Mesenchymal stem cell (in vitro differentiated cells and primary cell): ENCODE data around the gene RPUSD4.

Experiments
- DNase-seq: peaks from one replicate; pipeline ENCODE4 v3.0.0-alpha.2; 2013
- H2AFZ ChIP-seq: one replicate; pipeline ENCODE4 v1.6.1; 2013; ENCODE audit warnings: low read depth, mild to moderate bottlenecking, control low read depth, inconsistent platforms, low read length, moderate library complexity
- H2AK5ac ChIP-seq: 2 replicates; pipeline ENCODE4 v1.6.1; 2013; ENCODE audit warnings: low read length, moderate library complexity, mild to moderate bottlenecking, inconsistent platforms; ENCODE audit not compliant: severe bottlenecking
- H2BK120ac ChIP-seq: one replicate; pipeline ENCODE4 v1.6.1; 2013; ENCODE audit warnings: low read depth, mild to moderate bottlenecking, inconsistent platforms, low read length, moderate library complexity
- H2BK12ac ChIP-seq, 2 experiments: one replicate each; pipeline ENCODE4 v1.6.1; 2013; ENCODE audit warnings: inconsistent platforms in 2 of 2, low read length in 2 of 2, mild to moderate bottlenecking in 2 of 2, moderate library complexity in 2 of 2, control low read depth in 1 of 2
- H2BK15ac ChIP-seq: one replicate; pipeline ENCODE4 v1.6.1; 2013; ENCODE audit warnings: mild to moderate bottlenecking, low read depth, inconsistent platforms; ENCODE audit not compliant: poor library complexity, severe bottlenecking
- H2BK5ac ChIP-seq: 2 replicates; pipeline ENCODE4 v1.6.1; 2013; ENCODE audit warnings: low read depth, mild to moderate bottlenecking, low read length, control low read depth, inconsistent platforms; ENCODE audit not compliant: poor library complexity, severe bottlenecking
- H3K14ac ChIP-seq, 2 experiments: one replicate each; pipeline ENCODE4 v1.6.1; 2013; ENCODE audit warnings: inconsistent platforms in 2 of 2, low read length in 2 of 2, control low read depth in 1 of 2, mild to moderate bottlenecking in 1 of 2, moderate library complexity in 1 of 2
- H3K18ac ChIP-seq, 2 experiments: one replicate each; pipeline ENCODE4 v1.6.1; 2013; ENCODE audit warnings: inconsistent platforms in 2 of 2, low read length in 2 of 2, control low read depth in 1 of 2, low read depth in 1 of 2, mild to moderate bottlenecking in 1 of 2
- H3K23ac ChIP-seq, 2 experiments: one replicate each; pipeline ENCODE4 v1.6.1; 2013; ENCODE audit warnings: inconsistent platforms in 2 of 2, low read length in 2 of 2, mild to moderate bottlenecking in 2 of 2, moderate library complexity in 2 of 2, control low read depth in 1 of 2
- H3K27ac ChIP-seq: 2 replicates; pipeline ENCODE4 v1.5.1; 2013; ENCODE audit warnings: mild to moderate bottlenecking, moderate library complexity, low read length, control low read depth, inconsistent platforms; ENCODE audit not compliant: poor library complexity, severe bottlenecking
- H3K27me3 ChIP-seq, 2 experiments: 2 replicates each; pipeline versions ENCODE4 v1.6.1 to v1.7.0; 2013; ENCODE audit warnings: low read length in 2 of 2, mild to moderate bottlenecking in 2 of 2, moderate library complexity in 2 of 2, control low read depth in 1 of 2, inconsistent platforms in 1 of 2; ENCODE audit not compliant: control insufficient read depth in 1 of 2, insufficient read depth in 1 of 2
- H3K36me3 ChIP-seq, 2 experiments: 2 replicates each; pipeline versions ENCODE4 v1.6.1 to v1.7.0; 2013; ENCODE audit warnings: low read length in 2 of 2, control low read depth in 1 of 2, inconsistent platforms in 1 of 2, low read depth in 1 of 2, mild to moderate bottlenecking in 1 of 2; ENCODE audit not compliant: insufficient read depth in 2 of 2, control insufficient read depth in 1 of 2
- H3K4ac ChIP-seq, 2 experiments: one replicate each; pipeline ENCODE4 v1.6.1; 2013; ENCODE audit warnings: inconsistent platforms in 2 of 2, low read length in 2 of 2, mild to moderate bottlenecking in 2 of 2, moderate library complexity in 2 of 2, control low read depth in 1 of 2, low read depth in 1 of 2
- H3K4me1 ChIP-seq: 2 replicates; pipeline ENCODE4 v1.6.1; 2013; ENCODE audit warnings: low read depth, low read length, control low read depth; ENCODE audit not compliant: control insufficient read depth, insufficient read depth
- H3K4me2 ChIP-seq: 2 replicates; pipeline ENCODE4 v1.6.1; 2013; ENCODE audit warnings: low read length, mild to moderate bottlenecking, inconsistent platforms; ENCODE audit not compliant: poor library complexity, severe bottlenecking
- H3K4me3 ChIP-seq, 2 experiments: 2 replicates each; pipeline versions ENCODE4 v1.5.1 to v1.7.0; 2013; ENCODE audit warnings: low read length in 2 of 2, mild to moderate bottlenecking in 2 of 2, control low read depth in 1 of 2, low read depth in 1 of 2; ENCODE audit not compliant: insufficient read depth in 1 of 2
- H3K79me1 ChIP-seq: replicated peaks from 2 replicates; pipeline ENCODE4 v1.6.1; 2013; ENCODE audit warnings: mild to moderate bottlenecking, control low read depth, low read length, inconsistent platforms; ENCODE audit not compliant: poor library complexity, severe bottlenecking
- H3K9ac ChIP-seq: 2 replicates; pipeline ENCODE4 v1.7.0; 2013; ENCODE audit warnings: mild to moderate bottlenecking, low read length, moderate library complexity
- H3K9me3 ChIP-seq: 2 replicates; pipeline ENCODE4 v1.7.0; 2013; ENCODE audit warnings: mild to moderate bottlenecking, low read length; ENCODE audit not compliant: control insufficient read depth
- H4K8ac ChIP-seq: one replicate; pipeline ENCODE4 v1.6.1; 2013; ENCODE audit warnings: inconsistent platforms, mild to moderate bottlenecking, low read length, moderate library complexity
- H4K91ac ChIP-seq: one replicate; pipeline ENCODE4 v1.6.1; 2013; ENCODE audit warnings: mild to moderate bottlenecking, low read length, inconsistent platforms
- WGBS: methylation state at CpG from one replicate; pipeline ENCODE4 v1.1.7; 2013; ENCODE audit warnings: mixed read lengths; 5-methylcytosine and 5-hydroxymethylcytosine counted together

Gene RPUSD4

DNA sequence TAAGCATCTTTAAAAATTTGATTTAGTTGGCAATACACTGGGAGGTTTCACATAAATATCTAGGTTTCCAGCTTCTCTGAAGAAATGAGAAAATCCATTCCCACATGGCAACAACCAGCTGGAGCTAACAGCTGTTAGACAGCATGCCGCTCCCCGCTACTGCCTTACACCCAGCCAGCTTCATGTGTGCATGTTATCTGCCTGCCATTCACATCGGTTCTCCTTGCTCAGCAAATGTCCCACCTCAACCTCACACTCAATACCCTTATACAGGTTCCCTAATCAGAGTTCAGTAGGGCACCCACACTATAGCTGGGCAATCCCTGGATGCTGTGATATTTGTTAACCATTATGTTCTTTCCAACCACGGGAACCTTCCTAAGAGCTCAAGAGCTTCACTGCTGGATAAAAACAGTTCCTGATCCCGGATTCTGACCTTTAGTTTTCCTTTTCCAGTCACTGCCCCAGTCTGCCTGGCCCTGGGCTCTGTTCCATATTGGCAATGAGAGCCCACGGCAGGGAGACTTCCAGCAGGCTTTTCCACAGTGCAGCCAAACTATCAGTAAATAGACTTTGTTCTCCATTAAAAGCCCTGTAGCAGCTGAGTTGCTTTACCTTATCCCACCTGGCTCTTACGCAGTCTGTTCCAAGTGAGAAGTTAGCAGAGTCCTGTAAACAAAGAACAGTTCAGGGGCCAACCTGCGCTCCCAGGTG lies 8.6 kb downstream of the RPUSD4 start:
- no peak overlapping the region for H2BK120ac ChIP-seq
- no peak overlapping the region for H3K4me2 ChIP-seq
- no peak overlapping the region for H2BK5ac ChIP-seq
- H3K79me1 ChIP-seq, result peaks cover 33% of the 10 kb centered on the region
- H2BK15ac ChIP-seq, result no peak overlapping the region
- no peak overlapping the region for H3K4ac ChIP-seq
- no peak overlapping the region for H4K91ac ChIP-seq
- H3K9ac ChIP-seq, result no peak overlapping the region
- no peaks in the 10 kb centered on the region for H3K27me3 ChIP-seq
- H3K9me3 ChIP-seq, result no peaks in the 10 kb centered on the region
- no peak overlapping the region for H4K8ac ChIP-seq
- H3K27ac ChIP-seq, result no peak overlapping the region
- WGBS, result 87% methylated on average over 8 of the region's 8 CpGs
- no peak overlapping the region for H2AFZ ChIP-seq
- peaks cover 45 to 93% of the 10 kb centered on the region in 2 experiments for H3K36me3 ChIP-seq
- no peak overlapping the region for H3K14ac ChIP-seq
- H3K4me1 ChIP-seq, result peaks cover 9% of the 10 kb centered on the region
- DNase-seq, result no peak
- no peak overlapping the region for H3K23ac ChIP-seq
- H2AK5ac ChIP-seq, result no peak overlapping the region
- H2BK12ac ChIP-seq, result no peak overlapping the region
- no peak overlapping the region for H3K18ac ChIP-seq
- H3K4me3 ChIP-seq, result no peak overlapping the region

DNA sequence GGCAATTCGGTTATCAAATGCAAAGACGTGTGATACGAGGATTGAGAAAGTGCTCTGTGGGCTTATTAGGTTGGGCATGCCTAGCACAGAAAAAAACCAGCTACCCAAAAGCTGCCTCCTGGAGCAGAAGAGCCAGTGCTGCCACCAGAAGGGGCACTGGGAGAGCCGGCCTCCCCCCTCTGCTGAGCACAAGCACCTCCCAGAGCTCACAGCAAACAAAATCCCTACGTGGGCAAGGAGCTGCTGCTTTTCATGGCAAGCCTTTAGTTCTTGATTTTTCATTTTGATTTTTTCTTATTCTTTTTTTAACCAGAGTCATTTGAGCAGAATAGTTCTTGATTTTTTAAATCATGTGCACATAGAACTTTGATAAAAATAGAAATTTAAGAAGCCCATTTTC lies 12.8 kb downstream of the RPUSD4 start:
- no peak overlapping the region for H3K4me2 ChIP-seq
- H3K9ac ChIP-seq, result no peak overlapping the region
- no peak overlapping the region for H2BK15ac ChIP-seq
- no peak overlapping the region for H4K91ac ChIP-seq
- no peak for DNase-seq
- peaks cover 18% of the 10 kb centered on the region for H3K4me1 ChIP-seq
- no peak overlapping the region for H2BK5ac ChIP-seq
- no peak overlapping the region for H2BK12ac ChIP-seq
- peaks cover 5% of the 10 kb centered on the region for H3K9me3 ChIP-seq
- H3K14ac ChIP-seq, result no peak overlapping the region
- no peak overlapping the region for H4K8ac ChIP-seq
- peaks cover 29% of the 10 kb centered on the region for H3K79me1 ChIP-seq
- peak overlapping the region; percentile 87 for H2AK5ac ChIP-seq
- peaks cover 37 to 74% of the 10 kb centered on the region in 2 experiments for H3K36me3 ChIP-seq
- no peak overlapping the region for H2BK120ac ChIP-seq
- no peak overlapping the region for H3K4me3 ChIP-seq
- peak overlapping the region; percentile 95 for H3K27ac ChIP-seq
- H3K4ac ChIP-seq, result no peak overlapping the region
- H3K18ac ChIP-seq, result no peak overlapping the region
- 100% methylated on average over 3 of the region's 5 CpGs for WGBS
- H3K23ac ChIP-seq, result no peak overlapping the region
- no peaks in the 10 kb centered on the region for H3K27me3 ChIP-seq
- no peak overlapping the region for H2AFZ ChIP-seq

DNA sequence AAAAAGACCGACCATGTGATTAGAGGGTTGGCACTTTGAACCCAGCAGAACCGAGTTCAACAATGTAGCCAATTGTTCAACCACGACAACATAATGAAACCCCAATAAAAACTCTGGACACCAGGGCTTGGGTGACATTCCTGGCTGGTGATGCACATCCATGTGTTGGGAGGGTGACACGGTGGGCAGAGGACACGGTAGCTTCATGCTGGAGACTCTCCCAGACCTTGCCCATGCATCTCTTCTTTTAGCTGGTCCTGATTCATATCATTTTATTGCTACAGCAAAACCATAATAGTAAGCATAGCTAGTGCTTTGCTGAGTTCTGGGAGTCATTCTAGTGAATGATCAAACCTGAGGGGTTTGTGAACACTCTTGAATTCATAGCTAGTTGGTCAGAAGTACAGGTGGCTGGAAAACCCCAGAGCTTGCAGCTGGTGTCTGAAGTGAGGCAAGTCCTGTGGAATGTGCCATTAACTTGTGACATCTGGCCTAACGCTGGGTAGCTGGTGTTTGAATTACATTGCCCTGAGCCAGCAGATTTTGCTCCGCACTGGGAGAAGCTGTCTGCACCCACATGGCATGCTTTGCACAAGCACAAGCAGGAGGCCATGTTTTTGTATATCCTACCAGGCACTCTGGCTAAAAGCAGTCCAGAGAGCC lies 14.0 kb downstream of the RPUSD4 start:
- H3K4me3 ChIP-seq, result no peak overlapping the region
- H3K14ac ChIP-seq, result no peak overlapping the region
- H3K27ac ChIP-seq, result peak overlapping the region; percentile 95
- no peak overlapping the region for H4K8ac ChIP-seq
- H3K4me2 ChIP-seq, result peak overlapping the region; percentile 10
- WGBS, result 68% methylated on average over 5 of the region's 7 CpGs
- no peak overlapping the region for H2BK5ac ChIP-seq
- H3K18ac ChIP-seq, result no peak overlapping the region
- peaks cover 5% of the 10 kb centered on the region for H3K9me3 ChIP-seq
- H3K79me1 ChIP-seq, result peaks cover 34% of the 10 kb centered on the region
- H3K27me3 ChIP-seq, result no peaks in the 10 kb centered on the region
- H2BK12ac ChIP-seq, result no peak overlapping the region
- H3K9ac ChIP-seq, result no peak overlapping the region
- DNase-seq, result peak; percentile 54
- no peak overlapping the region for H4K91ac ChIP-seq
- no peak overlapping the region for H3K4ac ChIP-seq
- H3K36me3 ChIP-seq, result peaks cover 37 to 67% of the 10 kb centered on the region in 2 experiments
- peaks cover 18% of the 10 kb centered on the region for H3K4me1 ChIP-seq
- no peak overlapping the region for H2BK15ac ChIP-seq
- no peak overlapping the region for H2AFZ ChIP-seq
- H2AK5ac ChIP-seq, result peak overlapping the region; percentile 87
- H2BK120ac ChIP-seq, result no peak overlapping the region
- H3K23ac ChIP-seq, result no peak overlapping the region

DNA sequence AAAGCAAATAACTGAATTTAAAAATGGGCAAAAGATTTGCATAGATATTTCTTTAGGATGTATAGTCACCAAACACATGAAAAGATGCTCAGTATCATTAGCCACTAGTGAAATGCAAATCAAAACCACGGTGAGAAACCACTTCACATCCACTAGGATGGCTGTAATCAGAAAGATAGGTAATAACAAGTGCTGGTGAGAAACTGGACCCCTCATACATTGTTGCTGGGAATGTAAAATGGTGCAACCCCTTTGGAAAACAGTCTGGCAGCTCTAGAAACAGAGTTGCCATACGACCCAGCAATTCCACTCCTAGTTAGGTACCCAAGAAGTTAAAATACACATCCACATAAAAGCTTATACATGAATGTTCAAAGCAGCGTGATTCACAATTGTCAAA lies 16.3 kb downstream of the RPUSD4 start:
- Histone ChIP-seq H2BK120ac (no peak overlapping the region), H3K27ac (no peak overlapping the region), H4K91ac (no peak overlapping the region), H3K23ac (no peak overlapping the region), H3K36me3 (peaks cover 40 to 56% of the 10 kb centered on the region in 2 experiments), H3K4ac (no peak overlapping the region), H3K4me1 (peaks cover 18% of the 10 kb centered on the region), H3K9ac (no peak overlapping the region), H2AK5ac (no peak overlapping the region), H2AFZ (no peak overlapping the region), H3K18ac (no peak overlapping the region), H2BK15ac (no peak overlapping the region), H3K14ac (no peak overlapping the region), H3K9me3 (peaks cover 5% of the 10 kb centered on the region), H2BK12ac (no peak overlapping the region), H3K79me1 (peaks cover 22% of the 10 kb centered on the region), H3K4me2 (no peak overlapping the region), H2BK5ac (no peak overlapping the region), H3K4me3 (no peak overlapping the region), H4K8ac (no peak overlapping the region), H3K27me3 (no peaks in the 10 kb centered on the region)
- DNase-seq, result no peak
- WGBS, result 100% methylated on average over 2 of the region's 3 CpGs
